ENCODE results near the gene SPDYE16. TPM values are rescaled to one million over a fixed set of nuclear protein-coding genes. Genes with fewer than 3 reads are reported as not detected.
"Not testable (repeated sequence)": the region's sequence is repeated elsewhere in the genome, so short reads cannot be mapped to it uniquely, and the experiment has no call there.

The SPDYE16 gene
- total RNA-seq, 1 donor from 2014 or later: 0.05 TPM

- intact Hi-C loops (cut with micrococcal nuclease): loop anchor here (2.0 to 5.0 kb wide), 3 partner anchors 157 to 1249 kb away; partner anchors contain the start of genes CCDC146, PHTF2 and TMEM60
These were observed 6.8 kb upstream of the SPDYE16 start for GRCh38 chr7:76549855-76550248.

GRCh38 chr7:76549025-76549854 lies 6.1 kb upstream of the SPDYE16 start:
- intact Hi-C loops (cut with micrococcal nuclease): loop anchor here (2.0 to 5.0 kb wide), 3 partner anchors 156 to 1250 kb away; partner anchors contain the start of genes CCDC146, PHTF2 and TMEM60

GRCh38 chr7:76531643-76532042 lies 11.5 kb downstream of the SPDYE16 start:
- intact Hi-C loops (cut with micrococcal nuclease): not testable (repeated sequence)

GRCh38 chr7:76526183-76526582 lies 16.9 kb downstream of the SPDYE16 start:
- intact Hi-C loops (cut with micrococcal nuclease): not testable (repeated sequence)

GRCh38 chr7:76516932-76517331 lies 26.2 kb downstream of the SPDYE16 start:
- intact Hi-C loops (cut with micrococcal nuclease): loop anchor here (10.0 kb wide), 1 partner anchor 528 kb away; no protein-coding TSS in a partner anchor

GRCh38 chr7:76515999-76516443 lies 27.1 kb downstream of the SPDYE16 start:
- intact Hi-C loops (cut with micrococcal nuclease): loop anchor here (10.0 kb wide), 1 partner anchor 529 kb away; no protein-coding TSS in a partner anchor

GRCh38 chr7:76514926-76515771 lies 27.9 kb downstream of the SPDYE16 start:
- intact Hi-C loops (cut with micrococcal nuclease): loop anchor here (10.0 kb wide), 1 partner anchor 530 kb away; no protein-coding TSS in a partner anchor

- intact Hi-C loops (cut with micrococcal nuclease): loop anchor here (10.0 kb wide), 1 partner anchor 531 kb away; no protein-coding TSS in a partner anchor
These were observed 29.0 kb downstream of the SPDYE16 start for GRCh38 chr7:76513817-76514799.

- intact Hi-C loops (cut with micrococcal nuclease): loop anchor here (10.0 kb wide), 1 partner anchor 532 kb away; no protein-coding TSS in a partner anchor
These were observed 29.9 kb downstream of the SPDYE16 start for GRCh38 chr7:76512941-76513816.

- intact Hi-C loops (cut with micrococcal nuclease): loop anchor here (10.0 kb wide), 1 partner anchor 533 kb away; no protein-coding TSS in a partner anchor
These were observed 30.9 kb downstream of the SPDYE16 start for GRCh38 chr7:76511911-76512885.

- intact Hi-C loops (cut with micrococcal nuclease): loop anchor here (10.0 kb wide), 1 partner anchor 533 kb away; no protein-coding TSS in a partner anchor
These were observed 31.7 kb downstream of the SPDYE16 start for GRCh38 chr7:76511200-76511910.

GRCh38 chr7:76509931-76510877 lies 32.9 kb downstream of the SPDYE16 start, which contains the start of gene UPK3B:
UPK3B (plus strand) TSS chr7:76510552; CDS start chr7:76510653, 101 bp downstream.
- intact Hi-C loops (cut with micrococcal nuclease): loop anchor here (10.0 kb wide), 1 partner anchor 535 kb away; no protein-coding TSS in a partner anchor

GRCh38 chr7:76507723-76508406 lies 35.2 kb downstream of the SPDYE16 start:
- intact Hi-C loops (cut with micrococcal nuclease): no loop called here

GRCh38 chr7:76506643-76507042 lies 36.5 kb downstream of the SPDYE16 start:
- intact Hi-C loops (cut with micrococcal nuclease): not testable (repeated sequence)

- intact Hi-C loops (cut with micrococcal nuclease): no loop called here
These were observed 37.0 kb downstream of the SPDYE16 start for GRCh38 chr7:76506081-76506440.
